K562 (cell line): ENCODE results near the gene FAM110D. TPM values are rescaled to one million over a fixed set of nuclear protein-coding genes. Genes with fewer than 3 reads are reported as not detected.

ENCODE experiments used
- ATAC-seq: fragments of 200-7000 bp; cut with Tn5 transposase; 3 replicates; pipeline ENCODE4 v1.9.1; 2020; ENCODE audit warnings: moderate library complexity
- BruUV-seq: library from RNA; stranded (reverse); fragments of 400-500 nt; replicated peaks from 2 replicates; lab custom pipeline; 2021; lab: Mats Ljungman, UMichigan
- CTCF ChIA-PET: fragments of 300-600 bp; formaldehyde crosslinking; extraction: SDS; loops from one replicate; lab custom pipeline; 2021; ENCODE audit warnings: low intra/inter-chr PET ratio; lab: Yijun Ruan, JAX
- POLR2A ChIA-PET: fragments of 300-600, 350-650 bp; sonication (Branson Sonifier 250); formaldehyde crosslinking; extraction: SDS; loops from one replicate; lab custom pipeline; 2021; ENCODE audit warnings: antibody characterized with exemption, inconsistent platforms; lab: Yijun Ruan, JAX
- DNase-seq, 4 experiments: peaks; one replicate each; pipeline versions ENCODE4 v3.0.0 to v3.0.0-alpha.2; 2011 to 2018; ENCODE audit warnings: low spot score in 3 of 4, mixed read lengths in 3 of 4; ENCODE audit errors: extremely low read depth in 1 of 4
- FAIRE-seq: peaks from 2 replicates; lab custom pipeline; 2011; peaks lifted over from hg19 to GRCh38; lab: Jason Lieb, UNC
- H2AFZ ChIP-seq: 2 replicates; pipeline ENCODE4 v1.6.0; 2011; ENCODE audit warnings: low read depth, low read length, control low read depth, inconsistent platforms
- H3K27ac ChIP-seq: fragments of 200-600 bp; 3 replicates; pipeline ENCODE4 v1.8.0; 2011; ENCODE audit warnings: low read depth, mild to moderate bottlenecking, control low read depth, inconsistent platforms, low read length, moderate library complexity, mixed read lengths; ENCODE audit errors: extremely low read depth
- H3K27me3 ChIP-seq, 2 experiments: fragments of 300-600 bp in 1 of 2; 2 replicates in 1 of 2; 3 replicates in 1 of 2; pipeline versions ENCODE4 v1.6.0 to v1.8.0; 2011; ENCODE audit warnings: inconsistent platforms in 2 of 2, low read length in 2 of 2, mild to moderate bottlenecking in 1 of 2, mixed read lengths in 1 of 2, moderate library complexity in 1 of 2; ENCODE audit not compliant: control insufficient read depth in 2 of 2, insufficient read depth in 2 of 2
- H3K36me3 ChIP-seq: fragments of 300-600 bp; 3 replicates; pipeline ENCODE4 v1.8.0; 2011; ENCODE audit warnings: mild to moderate bottlenecking, low read length, inconsistent platforms; ENCODE audit not compliant: control insufficient read depth, insufficient read depth
- H3K4me1 ChIP-seq, 2 experiments: fragments of 200-600 bp in 1 of 2; replicated peaks in 1 of 2; 2 replicates in 1 of 2; 3 replicates in 1 of 2; pipeline versions ENCODE4 v1.5.1 to v1.8.0; 2011; ENCODE audit warnings: inconsistent platforms in 2 of 2, low read length in 2 of 2, mild to moderate bottlenecking in 1 of 2, mixed read lengths in 1 of 2, moderate library complexity in 1 of 2; ENCODE audit not compliant: control insufficient read depth in 2 of 2, insufficient read depth in 2 of 2
- H3K4me2 ChIP-seq: 2 replicates; pipeline ENCODE4 v1.6.1; 2011; ENCODE audit warnings: low read length, control low read depth, inconsistent platforms, mixed read lengths; ENCODE audit not compliant: insufficient read depth
- H3K4me3 ChIP-seq: fragments of 200-600 bp; sonication (generic), shearing (Covaris generic); 2 replicates; pipeline ENCODE4 v1.5.1; 2016; ENCODE audit warnings: control low read depth, inconsistent platforms
- H3K79me2 ChIP-seq: fragments of 200-600 bp; 3 replicates; pipeline ENCODE4 v1.8.0; 2011; ENCODE audit warnings: low read length, inconsistent platforms; ENCODE audit not compliant: control insufficient read depth, insufficient read depth
- H3K9ac ChIP-seq, 2 experiments: 2 replicates each; pipeline versions ENCODE4 v1.6.0 to v1.6.1; 2011; ENCODE audit warnings: low read depth in 2 of 2, low read length in 2 of 2, control low read depth in 1 of 2, inconsistent platforms in 1 of 2, mild to moderate bottlenecking in 1 of 2, mixed read lengths in 1 of 2; ENCODE audit not compliant: insufficient read depth in 1 of 2
- H3K9me1 ChIP-seq: one replicate; pipeline ENCODE4 v1.6.0; 2011; ENCODE audit warnings: inconsistent platforms, mild to moderate bottlenecking, low read length, moderate library complexity; ENCODE audit not compliant: control insufficient read depth, insufficient read depth
- H3K9me3 ChIP-seq: replicated peaks from 2 replicates; pipeline ENCODE4 v1.5.1; 2011; ENCODE audit warnings: low read depth, low read length, inconsistent platforms; ENCODE audit not compliant: control insufficient read depth, insufficient read depth
- H4K20me1 ChIP-seq: replicated peaks from 2 replicates; pipeline ENCODE4 v1.6.1; 2011; ENCODE audit warnings: low read length, inconsistent platforms, mixed read lengths; ENCODE audit not compliant: control insufficient read depth, insufficient read depth
- C11orf30 ChIP-seq: fragments of 450-650 bp; IDR thresholded peaks from 2 replicates; pipeline ENCODE4 v1.6.1; 2016; ENCODE audit warnings: low read depth, mild to moderate bottlenecking
- MCM5 ChIP-seq: fragments of 450-650 bp; IDR thresholded peaks from 2 replicates; pipeline ENCODE4 v1.6.1; 2016; ENCODE audit warnings: low read depth
- RB1 ChIP-seq: fragments of 450-650 bp; IDR thresholded peaks from 2 replicates; pipeline ENCODE4 v1.6.1; 2017; ENCODE audit warnings: low read depth, mild to moderate bottlenecking
- ZBTB8A ChIP-seq: fragments of 450-650 bp; IDR thresholded peaks from 2 replicates; pipeline ENCODE4 v1.6.1; 2018; ENCODE audit warnings: mild to moderate bottlenecking, moderate library complexity; ENCODE audit not compliant: partially characterized antibody
- ZNF12 ChIP-seq: sonication (generic); formaldehyde crosslinking; IDR thresholded peaks from 2 replicates; pipeline ENCODE4 v1.4.0; 2020; ENCODE audit warnings: mild to moderate bottlenecking, missing genetic modification reagents
- ZNF146 ChIP-seq: IDR thresholded peaks from one replicate; pipeline ENCODE4 v1.6.1; 2018; ENCODE audit warnings: missing compliant biosample characterization; ENCODE audit not compliant: unreplicated experiment
- WGBS: fragments of 100-300 bp; shearing (Covaris generic); methylation state at CpG from one replicate; pipeline ENCODE4 v1.1.6; 2016; ENCODE audit warnings: low coverage, mixed read lengths; ENCODE audit not compliant: insufficient coverage; ENCODE audit errors: missing lambda C conversion rate; 5-methylcytosine and 5-hydroxymethylcytosine counted together
- in situ Hi-C: fragments of 300-500 bp; cut with MboI; formaldehyde crosslinking; loops from 4 replicates; pipeline ENCODE4 v1.15.0; 2018; ENCODE audit warnings: inconsistent platforms, mixed read lengths
- intact Hi-C: fragments of 100-400 bp; cut with micrococcal nuclease; formaldehyde crosslinking; loops from 2 replicates; pipeline ENCODE4 v1.14.2; 2022
- polyA plus RNA-seq, 8 experiments: library from polyadenylated mRNA; depleted of rRNA in 4 of 8; stranded (reverse) in 5 of 8; unstranded in 3 of 8; fragments of >200 nt; fragmentation: Nextera tagmentation in 2 of 8; fragmentation: Illumina TruSeq in 1 of 8; extraction: Ambion mirVana in 2 of 8; extraction: Trizol in 1 of 8; gene quantifications; 2 replicates each; pipeline versions ENCODE4 v1.2.1 to v1.2.3, GENCODE V29; 2011 to 2014; ENCODE audit warnings: inconsistent platforms in 1 of 8, missing spikeins in 1 of 8
- total RNA-seq, 7 experiments: library from RNA; depleted of rRNA in 6 of 7; stranded (reverse); fragments of >200 nt in 6 of 7; fragmentation: Illumina TruSeq in 2 of 7; extraction: Trizol in 2 of 7; gene quantifications; 2 replicates each; pipeline versions ENCODE4 v1.2.1 to v1.2.3, GENCODE V29; 2011 to 2021; ENCODE audit warnings: low replicate concordance in 1 of 7
- TF ChIP-seq, protein P1 (sequence below): fragments of 450-650 bp; conservative IDR thresholded peaks from 2 replicates; pipeline ENCODE4 v1.6.1; 2016; ENCODE audit warnings: missing genetic modification characterization, low read depth, mild to moderate bottlenecking, control low read depth, missing compliant biosample characterization
- TF ChIP-seq, protein P2 (sequence below): sonication (generic); IDR thresholded peaks from 2 replicates; pipeline ENCODE4 v1.6.1; 2016
- TF ChIP-seq, protein P3 (sequence below): fragments of 250-450 bp; sonication (Bioruptor Pico); IDR thresholded peaks from 2 replicates; pipeline ENCODE4 v1.8.0; 2022; ENCODE audit warnings: inconsistent platforms
- TF ChIP-seq, protein P4 (sequence below): fragments of 450-650 bp; IDR thresholded peaks from 2 replicates; pipeline ENCODE4 v1.6.1; 2018; ENCODE audit not compliant: partially characterized antibody

Gene FAM110D
- total and polyA plus RNA-seq, 9 of the 15 experiments (the other 6 are each of a cell fraction or from before 2014, with no cell fraction given): 0.04 to 1.1 (median 0.33) TPM

DNA sequence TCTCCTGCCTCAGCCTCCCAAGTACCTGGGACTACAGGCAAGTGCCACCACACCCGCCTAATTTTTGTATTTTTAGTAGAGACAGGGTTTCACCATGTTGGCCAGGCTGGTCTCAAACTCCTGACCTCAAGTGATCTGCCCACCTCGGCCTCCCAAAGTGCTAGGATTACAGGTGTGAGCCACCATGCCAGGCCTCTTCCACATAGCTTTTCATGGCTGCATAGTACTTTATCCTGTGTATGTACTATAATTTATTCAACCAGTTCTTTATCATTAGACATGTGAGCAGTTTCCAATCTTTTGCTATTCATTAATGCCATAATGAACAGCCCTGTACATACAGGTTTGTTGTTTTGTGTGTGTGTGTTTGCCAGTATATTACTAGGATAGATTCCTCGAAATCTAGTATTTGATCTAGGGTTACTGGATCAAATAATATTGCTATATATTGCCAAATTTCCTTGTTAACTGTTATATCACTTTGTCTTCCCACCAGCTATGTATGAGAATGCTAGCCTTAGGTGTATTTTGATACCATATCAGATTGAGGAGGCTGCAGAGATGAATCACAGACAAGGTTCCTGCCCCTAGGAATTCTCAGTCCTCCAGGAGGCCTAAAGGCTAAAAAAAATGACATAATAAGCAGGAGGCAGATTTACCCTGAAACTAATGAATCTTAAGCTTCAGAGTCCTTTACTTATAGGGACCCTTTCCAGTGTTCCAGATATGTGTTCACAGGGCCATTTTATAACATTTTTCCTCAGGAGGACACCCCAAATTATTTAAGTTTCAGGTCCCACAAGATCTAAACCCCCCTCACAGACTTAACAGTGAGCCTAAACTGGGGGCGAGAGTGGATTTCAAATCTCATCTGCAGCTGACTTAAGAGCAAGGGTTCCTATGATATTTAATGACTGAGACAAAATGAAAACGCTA is 49.4 kb upstream of the FAM110D start:
- Histone ChIP-seq H4K20me1 (no peaks in the 10 kb centered on the region), H3K4me3 (peak overlapping the region; percentile 94), H3K4me1 (peaks cover 13 to 27% of the 10 kb centered on the region in 2 experiments), H3K4me2 (peak overlapping the region; percentile 99), H3K9me3 (no peaks in the 10 kb centered on the region), H3K36me3 (peaks cover 10% of the 10 kb centered on the region), H3K79me2 (peaks cover 43% of the 10 kb centered on the region), H3K27ac (peak overlapping the region; percentile 92; the same call in 1 of the 3 replicates), H3K9me1 (no peaks in the 10 kb centered on the region), H3K27me3 (no peaks in the 10 kb centered on the region), H3K9ac (peak overlapping the region; percentile 0 to 86; a peak in 3 of 4 replicates), H2AFZ (no peak overlapping the region; the same call in 1 of the 2 replicates)
- BruUV-seq: no TSS peak
- POLR2A ChIA-PET: interaction anchor here (0.5 to 8.2 kb wide), 9 partner anchors 12 to 306 kb away, joined by 3 to 107 read pairs (median 3); no protein-coding TSS in a partner anchor
- DNase-seq: no peak
- TF ChIP-seq, protein P1, sequence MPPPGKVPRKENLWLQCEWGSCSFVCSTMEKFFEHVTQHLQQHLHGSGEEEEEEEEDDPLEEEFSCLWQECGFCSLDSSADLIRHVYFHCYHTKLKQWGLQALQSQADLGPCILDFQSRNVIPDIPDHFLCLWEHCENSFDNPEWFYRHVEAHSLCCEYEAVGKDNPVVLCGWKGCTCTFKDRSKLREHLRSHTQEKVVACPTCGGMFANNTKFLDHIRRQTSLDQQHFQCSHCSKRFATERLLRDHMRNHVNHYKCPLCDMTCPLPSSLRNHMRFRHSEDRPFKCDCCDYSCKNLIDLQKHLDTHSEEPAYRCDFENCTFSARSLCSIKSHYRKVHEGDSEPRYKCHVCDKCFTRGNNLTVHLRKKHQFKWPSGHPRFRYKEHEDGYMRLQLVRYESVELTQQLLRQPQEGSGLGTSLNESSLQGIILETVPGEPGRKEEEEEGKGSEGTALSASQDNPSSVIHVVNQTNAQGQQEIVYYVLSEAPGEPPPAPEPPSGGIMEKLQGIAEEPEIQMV (tag): 0 out of 2 replicates have a peak, but pooled peaks have one; percentile 24
- TF ChIP-seq, protein P2, sequence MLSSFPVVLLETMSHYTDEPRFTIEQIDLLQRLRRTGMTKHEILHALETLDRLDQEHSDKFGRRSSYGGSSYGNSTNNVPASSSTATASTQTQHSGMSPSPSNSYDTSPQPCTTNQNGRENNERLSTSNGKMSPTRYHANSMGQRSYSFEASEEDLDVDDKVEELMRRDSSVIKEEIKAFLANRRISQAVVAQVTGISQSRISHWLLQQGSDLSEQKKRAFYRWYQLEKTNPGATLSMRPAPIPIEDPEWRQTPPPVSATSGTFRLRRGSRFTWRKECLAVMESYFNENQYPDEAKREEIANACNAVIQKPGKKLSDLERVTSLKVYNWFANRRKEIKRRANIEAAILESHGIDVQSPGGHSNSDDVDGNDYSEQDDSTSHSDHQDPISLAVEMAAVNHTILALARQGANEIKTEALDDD: no peak
- no peak for TF ChIP-seq RB1
- no peak for TF ChIP-seq MCM5
- TF ChIP-seq, protein P3, sequence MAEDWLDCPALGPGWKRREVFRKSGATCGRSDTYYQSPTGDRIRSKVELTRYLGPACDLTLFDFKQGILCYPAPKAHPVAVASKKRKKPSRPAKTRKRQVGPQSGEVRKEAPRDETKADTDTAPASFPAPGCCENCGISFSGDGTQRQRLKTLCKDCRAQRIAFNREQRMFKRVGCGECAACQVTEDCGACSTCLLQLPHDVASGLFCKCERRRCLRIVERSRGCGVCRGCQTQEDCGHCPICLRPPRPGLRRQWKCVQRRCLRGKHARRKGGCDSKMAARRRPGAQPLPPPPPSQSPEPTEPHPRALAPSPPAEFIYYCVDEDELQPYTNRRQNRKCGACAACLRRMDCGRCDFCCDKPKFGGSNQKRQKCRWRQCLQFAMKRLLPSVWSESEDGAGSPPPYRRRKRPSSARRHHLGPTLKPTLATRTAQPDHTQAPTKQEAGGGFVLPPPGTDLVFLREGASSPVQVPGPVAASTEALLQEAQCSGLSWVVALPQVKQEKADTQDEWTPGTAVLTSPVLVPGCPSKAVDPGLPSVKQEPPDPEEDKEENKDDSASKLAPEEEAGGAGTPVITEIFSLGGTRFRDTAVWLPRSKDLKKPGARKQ: no peak
- no peak for TF ChIP-seq ZNF12
- TF ChIP-seq, protein P4, sequence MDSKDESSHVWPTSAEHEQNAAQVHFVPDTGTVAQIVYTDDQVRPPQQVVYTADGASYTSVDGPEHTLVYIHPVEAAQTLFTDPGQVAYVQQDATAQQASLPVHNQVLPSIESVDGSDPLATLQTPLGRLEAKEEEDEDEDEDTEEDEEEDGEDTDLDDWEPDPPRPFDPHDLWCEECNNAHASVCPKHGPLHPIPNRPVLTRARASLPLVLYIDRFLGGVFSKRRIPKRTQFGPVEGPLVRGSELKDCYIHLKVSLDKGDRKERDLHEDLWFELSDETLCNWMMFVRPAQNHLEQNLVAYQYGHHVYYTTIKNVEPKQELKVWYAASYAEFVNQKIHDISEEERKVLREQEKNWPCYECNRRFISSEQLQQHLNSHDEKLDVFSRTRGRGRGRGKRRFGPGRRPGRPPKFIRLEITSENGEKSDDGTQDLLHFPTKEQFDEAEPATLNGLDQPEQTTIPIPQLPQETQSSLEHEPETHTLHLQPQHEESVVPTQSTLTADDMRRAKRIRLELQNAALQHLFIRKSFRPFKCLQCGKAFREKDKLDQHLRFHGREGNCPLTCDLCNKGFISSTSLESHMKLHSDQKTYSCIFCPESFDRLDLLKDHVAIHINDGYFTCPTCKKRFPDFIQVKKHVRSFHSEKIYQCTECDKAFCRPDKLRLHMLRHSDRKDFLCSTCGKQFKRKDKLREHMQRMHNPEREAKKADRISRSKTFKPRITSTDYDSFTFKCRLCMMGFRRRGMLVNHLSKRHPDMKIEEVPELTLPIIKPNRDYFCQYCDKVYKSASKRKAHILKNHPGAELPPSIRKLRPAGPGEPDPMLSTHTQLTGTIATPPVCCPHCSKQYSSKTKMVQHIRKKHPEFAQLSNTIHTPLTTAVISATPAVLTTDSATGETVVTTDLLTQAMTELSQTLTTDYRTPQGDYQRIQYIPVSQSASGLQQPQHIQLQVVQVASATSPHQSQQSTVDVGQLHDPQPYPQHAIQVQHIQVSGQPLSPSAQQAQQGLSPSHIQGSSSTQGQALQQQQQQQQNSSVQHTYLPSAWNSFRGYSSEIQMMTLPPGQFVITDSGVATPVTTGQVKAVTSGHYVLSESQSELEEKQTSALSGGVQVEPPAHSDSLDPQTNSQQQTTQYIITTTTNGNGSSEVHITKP: peak; percentile 78
- TF ChIP-seq ZBTB8A: no peak
- no peak for TF ChIP-seq C11orf30
- peak; percentile 53 for TF ChIP-seq ZNF146 (CRISPR knock-in tag)
- intact Hi-C loops: loop anchor here (5.0 kb wide), 2 partner anchors 128 to 213 kb away; no protein-coding TSS in a partner anchor
- no peak for ATAC-seq
- CTCF ChIA-PET: interaction anchor here (1.6 to 1.8 kb wide), 2 partner anchors 35 to 52 kb away, joined by 4 to 7 read pairs; no protein-coding TSS in a partner anchor
- in situ Hi-C loops: loop anchor here (5.0 kb wide), 2 partner anchors 38 to 67 kb away; no protein-coding TSS in a partner anchor
- 76% methylated on average over 5 of the region's 5 CpGs for WGBS
- no peak for FAIRE-seq
